Gastroesophageal sphincter (tissue), 3 donors: Measurements from ENCODE around the gene ZSWIM1.

Experiments
- EP300 ChIP-seq: sonication (generic); formaldehyde crosslinking; IDR thresholded peaks from one replicate; pipeline ENCODE4 v1.6.1; 2017; ENCODE audit warnings: antibody characterized with exemption, mild to moderate bottlenecking
- POLR2AphosphoS5 ChIP-seq: sonication (generic); formaldehyde crosslinking; IDR thresholded peaks from one replicate; pipeline ENCODE4 v1.6.1; 2017; ENCODE audit warnings: antibody characterized with exemption
- TF ChIP-seq, protein P1 (sequence below), 4 experiments: fragments of 200-600 bp in 2 of 4; fragments of 450-650 bp in 2 of 4; sonication (generic) in 1 of 4; IDR thresholded peaks; one replicate each; pipeline ENCODE4 v1.5.1; 2017 to 2019; ENCODE audit warnings: antibody characterized with exemption in 4 of 4, mild to moderate bottlenecking in 2 of 4, moderate library complexity in 2 of 4

DNA sequence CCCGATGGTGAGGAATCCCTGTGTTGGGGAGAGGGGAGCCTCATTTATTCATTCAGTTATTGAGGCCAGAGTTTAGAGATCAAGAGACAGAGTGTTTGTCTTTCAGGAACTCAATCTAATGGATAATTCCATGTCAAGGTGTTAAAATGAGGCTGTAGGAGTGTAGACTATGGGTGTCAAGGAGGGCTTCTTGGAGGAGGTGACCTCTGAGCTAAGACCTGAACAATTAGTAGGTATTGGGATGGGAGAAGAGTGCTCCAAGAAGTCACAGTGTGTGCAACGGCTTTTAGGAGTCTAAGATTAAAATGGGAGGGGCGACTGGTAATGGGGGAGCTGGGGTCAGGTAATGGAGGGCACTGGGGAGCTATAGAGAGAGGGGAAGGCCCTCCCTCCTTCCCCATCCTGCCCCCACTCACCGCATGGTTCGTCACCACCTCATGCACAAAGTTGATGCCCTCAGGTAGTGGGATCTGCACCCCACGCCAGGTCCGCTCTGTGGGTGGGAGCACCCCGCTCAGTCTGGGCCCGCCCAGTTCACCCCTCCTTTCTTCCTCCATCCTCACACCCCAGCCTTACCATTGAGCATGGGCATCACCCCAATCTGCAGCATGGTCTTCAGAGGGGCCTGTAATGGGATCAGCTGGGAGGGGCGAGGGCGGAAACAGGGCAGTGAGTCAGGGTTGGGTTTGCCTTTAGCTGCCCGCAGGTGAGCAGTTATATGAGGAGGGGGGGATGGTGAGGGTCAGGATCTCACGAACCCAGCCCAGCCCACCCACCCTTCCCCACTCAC is 18.2 kb downstream of the ZSWIM1 start:
- TF ChIP-seq, protein P1, sequence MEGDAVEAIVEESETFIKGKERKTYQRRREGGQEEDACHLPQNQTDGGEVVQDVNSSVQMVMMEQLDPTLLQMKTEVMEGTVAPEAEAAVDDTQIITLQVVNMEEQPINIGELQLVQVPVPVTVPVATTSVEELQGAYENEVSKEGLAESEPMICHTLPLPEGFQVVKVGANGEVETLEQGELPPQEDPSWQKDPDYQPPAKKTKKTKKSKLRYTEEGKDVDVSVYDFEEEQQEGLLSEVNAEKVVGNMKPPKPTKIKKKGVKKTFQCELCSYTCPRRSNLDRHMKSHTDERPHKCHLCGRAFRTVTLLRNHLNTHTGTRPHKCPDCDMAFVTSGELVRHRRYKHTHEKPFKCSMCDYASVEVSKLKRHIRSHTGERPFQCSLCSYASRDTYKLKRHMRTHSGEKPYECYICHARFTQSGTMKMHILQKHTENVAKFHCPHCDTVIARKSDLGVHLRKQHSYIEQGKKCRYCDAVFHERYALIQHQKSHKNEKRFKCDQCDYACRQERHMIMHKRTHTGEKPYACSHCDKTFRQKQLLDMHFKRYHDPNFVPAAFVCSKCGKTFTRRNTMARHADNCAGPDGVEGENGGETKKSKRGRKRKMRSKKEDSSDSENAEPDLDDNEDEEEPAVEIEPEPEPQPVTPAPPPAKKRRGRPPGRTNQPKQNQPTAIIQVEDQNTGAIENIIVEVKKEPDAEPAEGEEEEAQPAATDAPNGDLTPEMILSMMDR (IDR thresholded peaks at IDR 0.05) = no peak
- no peak for TF ChIP-seq EP300
- TF ChIP-seq POLR2AphosphoS5 = no peak
